Bronchial smooth muscle cell (primary cell): ENCODE measurements around the gene QDPR. TPM values are rescaled to one million over a fixed set of nuclear protein-coding genes. Genes with fewer than 3 reads are reported as not detected.

Experiments
- total RNA-seq: library from RNA; depleted of rRNA; stranded (reverse); fragments of >200 nt; gene quantifications from 2 replicates; pipeline ENCODE4 v1.2.1, GENCODE V29; 2014

The QDPR gene
- total RNA-seq, result 22.5 and 43.0 TPM in 2 replicates

GRCh38 chr4:17511950-17512795 lies at the start of gene QDPR:
Gene QDPR, minus strand, starts transcription at chr4:17512090. Its CDS starts 36 bp downstream, at chr4:17512054.

DNA sequence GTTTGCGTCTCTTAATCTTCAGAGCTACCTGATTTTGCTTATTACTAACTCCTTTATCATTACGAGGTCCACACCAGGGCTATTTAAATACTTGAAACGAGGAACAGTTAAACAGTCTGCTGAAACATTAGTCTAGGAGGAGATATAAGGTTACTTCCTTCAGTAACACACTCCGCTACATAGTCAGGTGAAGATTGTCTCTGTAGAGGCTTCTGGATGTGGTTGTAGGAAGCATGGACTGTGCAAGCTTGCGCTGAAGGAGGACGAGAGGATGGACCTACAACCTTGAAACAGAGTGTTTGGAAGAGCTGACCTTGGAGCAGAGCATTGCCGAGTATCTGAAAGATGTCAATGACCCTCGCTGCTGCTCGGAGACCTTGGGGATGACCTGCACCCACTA lies 3.0 kb upstream of the QDPR start, which contains the start of gene CLRN2:
TSS of gene CLRN2 (plus strand) at position 301 of the 400 bp plus-strand sequence. CDS start 102 bp downstream, outside the sequence.

Other genes starting within 250 kb of the QDPR start
- not detected in 2 replicates for gene CLRN2, start 3.1 kb upstream of the QDPR start, total RNA-seq
- 95.4 and 111 TPM in 2 replicates for gene LAP3, start 65.1 kb upstream of the QDPR start, total RNA-seq
- gene MED28, start 102.6 kb upstream of the QDPR start, total RNA-seq, result 5.9 and 12.0 TPM in 2 replicates